HepG2 (cell line): ENCODE results near the gene CFAP221. TPM values are rescaled to one million over a fixed set of nuclear protein-coding genes. Genes with fewer than 3 reads are reported as not detected.
A peak's percentile ranks its signal among the peaks of the same experiment; 100 is the strongest.

ENCODE experiments used
- ATM ChIP-seq: fragments of 450-650 bp; IDR thresholded peaks from 2 replicates; pipeline ENCODE4 v1.7.1; 2017; ENCODE audit warnings: mild to moderate bottlenecking, borderline replicate concordance
- CAMTA2 ChIP-seq: sonication (generic); formaldehyde crosslinking; IDR thresholded peaks from 2 replicates; pipeline ENCODE4 v1.4.0; 2020; ENCODE audit warnings: mild to moderate bottlenecking, missing genetic modification reagents, borderline replicate concordance
- CCDC6 ChIP-seq: sonication (generic); formaldehyde crosslinking; IDR thresholded peaks from 2 replicates; pipeline ENCODE4 v1.8.1; 2022; ENCODE audit warnings: mild to moderate bottlenecking, missing genetic modification reagents, moderate library complexity
- MEF2D ChIP-seq: sonication (generic); formaldehyde crosslinking; IDR thresholded peaks from 2 replicates; pipeline ENCODE4 v1.5.1; 2020; ENCODE audit warnings: mild to moderate bottlenecking, missing genetic modification reagents
- RARA ChIP-seq: IDR thresholded peaks from 2 replicates; pipeline ENCODE4 v1.6.1; 2016; ENCODE audit warnings: missing genetic modification reagents, missing compliant biosample characterization
- RCOR2 ChIP-seq: IDR thresholded peaks from 2 replicates; pipeline ENCODE4 v1.6.1; 2016; ENCODE audit warnings: missing biosample characterization, missing genetic modification reagents
- SNRNP70 ChIP-seq: fragments of 200-400 bp; formaldehyde crosslinking; IDR thresholded peaks from 2 replicates; pipeline ENCODE4 v1.6.1; 2017; ENCODE audit warnings: mild to moderate bottlenecking, low read depth, low read length, moderate library complexity
- SSRP1 ChIP-seq: IDR thresholded peaks from 2 replicates; pipeline ENCODE4 v1.6.1; 2016; ENCODE audit warnings: control low read depth
- WIZ ChIP-seq: sonication (generic); formaldehyde crosslinking; IDR thresholded peaks from 2 replicates; pipeline ENCODE4 v1.5.1; 2020; ENCODE audit warnings: mild to moderate bottlenecking, missing genetic modification reagents
- ZMYM4 ChIP-seq: sonication (generic); formaldehyde crosslinking; IDR thresholded peaks from 2 replicates; pipeline ENCODE4 v1.8.1; 2023; ENCODE audit warnings: mild to moderate bottlenecking, missing genetic modification reagents
- ZNF841 ChIP-seq: sonication (generic); formaldehyde crosslinking; IDR thresholded peaks from 2 replicates; pipeline ENCODE4 v1.8.1; 2023; ENCODE audit warnings: missing genetic modification reagents, borderline replicate concordance
- polyA plus RNA-seq, 8 experiments: library from polyadenylated mRNA; depleted of rRNA in 3 of 8; stranded (reverse) in 7 of 8; unstranded in 1 of 8; fragments of >200 nt; fragmentation: Illumina TruSeq in 4 of 8; extraction: Trizol in 4 of 8; gene quantifications; 2 replicates each; pipeline versions ENCODE4 v1.2.1 to v1.2.3, GENCODE V29; 2011 to 2016; ENCODE audit warnings: low read depth in 4 of 8, missing spikeins in 1 of 8, mixed read lengths in 1 of 8; ENCODE audit not compliant: insufficient read depth in 1 of 8
- total RNA-seq, 5 experiments: library from RNA; depleted of rRNA; stranded (reverse); fragments of >200 nt; fragmentation: Illumina TruSeq; extraction: Trizol; gene quantifications; 2 replicates each; pipeline ENCODE4 v1.2.3, GENCODE V29; 2016; ENCODE audit warnings: low read depth in 1 of 5
- TF ChIP-seq, protein P1 (sequence below): sonication (generic); formaldehyde crosslinking; IDR thresholded peaks from 2 replicates; pipeline ENCODE4 v1.8.1; 2022; ENCODE audit warnings: low read depth, mild to moderate bottlenecking, missing genetic modification reagents
- TF ChIP-seq, protein P2 (sequence below): IDR thresholded peaks from 2 replicates; pipeline ENCODE4 v1.6.1; 2016; ENCODE audit warnings: low read depth, control low read depth
- TF ChIP-seq, protein P3 (sequence below): sonication (generic); formaldehyde crosslinking; IDR thresholded peaks from 2 replicates; pipeline ENCODE4 v1.5.0; 2020; ENCODE audit warnings: missing genetic modification reagents, mild to moderate bottlenecking, borderline replicate concordance
- TF ChIP-seq, protein P4 (sequence below): IDR thresholded peaks from 2 replicates; pipeline ENCODE4 v1.6.1; 2018; ENCODE audit warnings: missing genetic modification reagents
- TF ChIP-seq, protein P5 (sequence below): sonication (generic); formaldehyde crosslinking; IDR thresholded peaks from 2 replicates; pipeline ENCODE4 v1.8.0; 2023; ENCODE audit warnings: mild to moderate bottlenecking, missing genetic modification reagents
- TF ChIP-seq, protein P6 (sequence below): sonication (generic); formaldehyde crosslinking; conservative IDR thresholded peaks from 2 replicates; pipeline ENCODE4 v1.4.0; 2020; ENCODE audit warnings: missing genetic modification reagents
- TF ChIP-seq, protein P7 (sequence below): sonication (generic); formaldehyde crosslinking; IDR thresholded peaks from 2 replicates; pipeline ENCODE4 v1.5.1; 2020; ENCODE audit warnings: mild to moderate bottlenecking, missing genetic modification reagents, borderline replicate concordance
- TF ChIP-seq, protein P8 (sequence below): IDR thresholded peaks from 2 replicates; pipeline ENCODE4 v1.6.1; 2016; ENCODE audit warnings: missing compliant biosample characterization, missing genetic modification reagents, borderline replicate concordance

Gene CFAP221
- total and polyA plus RNA-seq, 2 of the 13 experiments (the other 11 are each of a cell fraction or from before 2014, with no cell fraction given): not detected

DNA sequence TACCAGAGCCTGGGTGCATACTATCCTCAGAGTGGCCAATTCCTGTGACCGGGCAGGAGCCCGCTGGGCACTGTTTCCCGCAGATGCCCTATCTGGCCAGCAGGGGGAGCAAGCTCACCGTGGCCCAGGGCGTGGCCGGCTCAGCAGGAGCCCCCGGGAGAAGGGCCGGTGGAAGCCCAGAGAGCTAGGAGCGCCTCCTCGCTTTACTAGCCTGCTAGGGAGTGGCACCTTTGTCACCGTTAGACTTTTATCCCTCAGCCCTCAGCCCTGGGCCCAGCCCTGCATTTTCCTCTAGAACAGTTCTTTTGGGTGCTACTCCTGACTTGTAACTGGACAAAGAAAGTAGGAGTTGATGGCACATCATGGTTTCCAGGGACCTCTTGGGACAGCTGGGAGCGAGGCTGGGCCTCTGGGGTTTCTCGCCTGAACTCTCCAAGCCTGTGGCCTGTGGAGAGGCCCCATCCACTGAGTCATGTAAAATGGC is 158.7 kb downstream of the CFAP221 start (continued):
- TF ChIP-seq, protein P1, sequence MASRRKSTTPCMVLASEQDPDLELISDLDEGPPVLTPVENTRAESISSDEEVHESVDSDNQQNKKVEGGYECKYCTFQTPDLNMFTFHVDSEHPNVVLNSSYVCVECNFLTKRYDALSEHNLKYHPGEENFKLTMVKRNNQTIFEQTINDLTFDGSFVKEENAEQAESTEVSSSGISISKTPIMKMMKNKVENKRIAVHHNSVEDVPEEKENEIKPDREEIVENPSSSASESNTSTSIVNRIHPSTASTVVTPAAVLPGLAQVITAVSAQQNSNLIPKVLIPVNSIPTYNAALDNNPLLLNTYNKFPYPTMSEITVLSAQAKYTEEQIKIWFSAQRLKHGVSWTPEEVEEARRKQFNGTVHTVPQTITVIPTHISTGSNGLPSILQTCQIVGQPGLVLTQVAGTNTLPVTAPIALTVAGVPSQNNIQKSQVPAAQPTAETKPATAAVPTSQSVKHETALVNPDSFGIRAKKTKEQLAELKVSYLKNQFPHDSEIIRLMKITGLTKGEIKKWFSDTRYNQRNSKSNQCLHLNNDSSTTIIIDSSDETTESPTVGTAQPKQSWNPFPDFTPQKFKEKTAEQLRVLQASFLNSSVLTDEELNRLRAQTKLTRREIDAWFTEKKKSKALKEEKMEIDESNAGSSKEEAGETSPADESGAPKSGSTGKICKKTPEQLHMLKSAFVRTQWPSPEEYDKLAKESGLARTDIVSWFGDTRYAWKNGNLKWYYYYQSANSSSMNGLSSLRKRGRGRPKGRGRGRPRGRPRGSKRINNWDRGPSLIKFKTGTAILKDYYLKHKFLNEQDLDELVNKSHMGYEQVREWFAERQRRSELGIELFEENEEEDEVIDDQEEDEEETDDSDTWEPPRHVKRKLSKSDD: no peak
- TF ChIP-seq WIZ (CRISPR knock-in tag) (no peak), RCOR2 (CRISPR knock-in tag) (no peak), CAMTA2 (CRISPR knock-in tag) (no peak), RARA (CRISPR knock-in tag) (no peak), ATM (no peak), MEF2D (CRISPR knock-in tag) (peak; percentile 64; the same call in 1 of the 2 replicates), ZNF841 (CRISPR knock-in tag) (no peak), SSRP1 (CRISPR knock-in tag) (no peak), ZMYM4 (peak; percentile 68; the same call in 1 of the 2 replicates), CCDC6 (CRISPR knock-in tag) (no peak), SNRNP70 (no peak)
- TF ChIP-seq, protein P2, sequence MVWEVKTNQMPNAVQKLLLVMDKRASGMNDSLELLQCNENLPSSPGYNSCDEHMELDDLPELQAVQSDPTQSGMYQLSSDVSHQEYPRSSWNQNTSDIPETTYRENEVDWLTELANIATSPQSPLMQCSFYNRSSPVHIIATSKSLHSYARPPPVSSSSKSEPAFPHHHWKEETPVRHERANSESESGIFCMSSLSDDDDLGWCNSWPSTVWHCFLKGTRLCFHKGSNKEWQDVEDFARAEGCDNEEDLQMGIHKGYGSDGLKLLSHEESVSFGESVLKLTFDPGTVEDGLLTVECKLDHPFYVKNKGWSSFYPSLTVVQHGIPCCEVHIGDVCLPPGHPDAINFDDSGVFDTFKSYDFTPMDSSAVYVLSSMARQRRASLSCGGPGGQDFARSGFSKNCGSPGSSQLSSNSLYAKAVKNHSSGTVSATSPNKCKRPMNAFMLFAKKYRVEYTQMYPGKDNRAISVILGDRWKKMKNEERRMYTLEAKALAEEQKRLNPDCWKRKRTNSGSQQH (CRISPR knock-in tag): no peak
- TF ChIP-seq, protein P3, sequence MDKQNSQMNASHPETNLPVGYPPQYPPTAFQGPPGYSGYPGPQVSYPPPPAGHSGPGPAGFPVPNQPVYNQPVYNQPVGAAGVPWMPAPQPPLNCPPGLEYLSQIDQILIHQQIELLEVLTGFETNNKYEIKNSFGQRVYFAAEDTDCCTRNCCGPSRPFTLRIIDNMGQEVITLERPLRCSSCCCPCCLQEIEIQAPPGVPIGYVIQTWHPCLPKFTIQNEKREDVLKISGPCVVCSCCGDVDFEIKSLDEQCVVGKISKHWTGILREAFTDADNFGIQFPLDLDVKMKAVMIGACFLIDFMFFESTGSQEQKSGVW (CRISPR knock-in tag): no peak
- TF ChIP-seq, protein P4, sequence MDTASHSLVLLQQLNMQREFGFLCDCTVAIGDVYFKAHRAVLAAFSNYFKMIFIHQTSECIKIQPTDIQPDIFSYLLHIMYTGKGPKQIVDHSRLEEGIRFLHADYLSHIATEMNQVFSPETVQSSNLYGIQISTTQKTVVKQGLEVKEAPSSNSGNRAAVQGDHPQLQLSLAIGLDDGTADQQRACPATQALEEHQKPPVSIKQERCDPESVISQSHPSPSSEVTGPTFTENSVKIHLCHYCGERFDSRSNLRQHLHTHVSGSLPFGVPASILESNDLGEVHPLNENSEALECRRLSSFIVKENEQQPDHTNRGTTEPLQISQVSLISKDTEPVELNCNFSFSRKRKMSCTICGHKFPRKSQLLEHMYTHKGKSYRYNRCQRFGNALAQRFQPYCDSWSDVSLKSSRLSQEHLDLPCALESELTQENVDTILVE (CRISPR knock-in tag): peak; percentile 66; the same call in 1 of the 2 replicates
- TF ChIP-seq, protein P5, sequence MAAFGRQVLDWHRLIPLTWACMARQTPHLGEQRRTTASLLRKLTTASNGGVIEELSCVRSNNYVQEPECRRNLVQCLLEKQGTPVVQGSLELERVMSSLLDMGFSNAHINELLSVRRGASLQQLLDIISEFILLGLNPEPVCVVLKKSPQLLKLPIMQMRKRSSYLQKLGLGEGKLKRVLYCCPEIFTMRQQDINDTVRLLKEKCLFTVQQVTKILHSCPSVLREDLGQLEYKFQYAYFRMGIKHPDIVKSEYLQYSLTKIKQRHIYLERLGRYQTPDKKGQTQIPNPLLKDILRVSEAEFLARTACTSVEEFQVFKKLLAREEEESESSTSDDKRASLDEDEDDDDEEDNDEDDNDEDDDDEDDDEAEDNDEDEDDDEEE (CRISPR knock-in tag): no peak
- TF ChIP-seq, protein P6, sequence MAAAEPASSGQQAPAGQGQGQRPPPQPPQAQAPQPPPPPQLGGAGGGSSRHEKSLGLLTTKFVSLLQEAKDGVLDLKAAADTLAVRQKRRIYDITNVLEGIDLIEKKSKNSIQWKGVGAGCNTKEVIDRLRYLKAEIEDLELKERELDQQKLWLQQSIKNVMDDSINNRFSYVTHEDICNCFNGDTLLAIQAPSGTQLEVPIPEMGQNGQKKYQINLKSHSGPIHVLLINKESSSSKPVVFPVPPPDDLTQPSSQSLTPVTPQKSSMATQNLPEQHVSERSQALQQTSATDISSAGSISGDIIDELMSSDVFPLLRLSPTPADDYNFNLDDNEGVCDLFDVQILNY: no peak
- TF ChIP-seq, protein P7, sequence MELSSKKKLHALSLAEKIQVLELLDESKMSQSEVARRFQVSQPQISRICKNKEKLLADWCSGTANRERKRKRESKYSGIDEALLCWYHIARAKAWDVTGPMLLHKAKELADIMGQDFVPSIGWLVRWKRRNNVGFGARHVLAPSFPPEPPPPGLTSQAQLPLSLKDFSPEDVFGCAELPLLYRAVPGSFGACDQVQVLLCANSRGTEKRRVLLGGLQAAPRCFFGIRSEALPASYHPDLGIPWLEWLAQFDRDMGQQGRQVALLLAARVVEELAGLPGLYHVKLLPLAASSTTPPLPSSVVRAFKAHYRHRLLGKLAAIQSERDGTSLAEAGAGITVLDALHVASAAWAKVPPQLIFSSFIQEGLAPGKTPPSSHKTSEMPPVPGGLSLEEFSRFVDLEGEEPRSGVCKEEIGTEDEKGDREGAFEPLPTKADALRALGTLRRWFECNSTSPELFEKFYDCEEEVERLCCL: no peak
- TF ChIP-seq, protein P8, sequence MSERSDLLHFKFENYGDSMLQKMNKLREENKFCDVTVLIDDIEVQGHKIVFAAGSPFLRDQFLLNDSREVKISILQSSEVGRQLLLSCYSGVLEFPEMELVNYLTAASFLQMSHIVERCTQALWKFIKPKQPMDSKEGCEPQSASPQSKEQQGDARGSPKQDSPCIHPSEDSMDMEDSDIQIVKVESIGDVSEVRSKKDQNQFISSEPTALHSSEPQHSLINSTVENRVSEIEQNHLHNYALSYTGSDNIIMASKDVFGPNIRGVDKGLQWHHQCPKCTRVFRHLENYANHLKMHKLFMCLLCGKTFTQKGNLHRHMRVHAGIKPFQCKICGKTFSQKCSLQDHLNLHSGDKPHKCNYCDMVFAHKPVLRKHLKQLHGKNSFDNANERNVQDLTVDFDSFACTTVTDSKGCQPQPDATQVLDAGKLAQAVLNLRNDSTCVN: no peak; the same call in 1 of the 2 replicates
